ENCODE data around the gene TSPAN1.
"Not testable (repeated sequence)": the region's sequence is repeated elsewhere in the genome, so short reads cannot be mapped to it uniquely, and the experiment has no call there.

The TSPAN1 gene

GRCh38 chr1:46220808-46221207, 45.9 kb downstream of the TSPAN1 start:
- no peak for DNase-seq (ENCODE audit: extremely low read depth, low read depth)
- TF ChIP-seq CTCF (IDR thresholded peaks at IDR 0.05; ENCODE audit: low read depth, low read length, missing control alignments) = no peak
- H3K4me3 ChIP-seq (replicated peaks; ENCODE audit: low read depth, low read length) = no peak overlapping the region

GRCh38 chr1:46221749-46222148, 46.9 kb downstream of the TSPAN1 start:
- TF ChIP-seq CTCF (IDR thresholded peaks at IDR 0.05; ENCODE audit: low read depth, low read length, missing control alignments) = no peak
- no peak overlapping the region for H3K4me3 ChIP-seq (replicated peaks; ENCODE audit: low read depth, low read length)
- DNase-seq (ENCODE audit: extremely low read depth, low read depth) = no peak

GRCh38 chr1:46223055-46223454, 48.2 kb downstream of the TSPAN1 start:
- DNase-seq (ENCODE audit: extremely low read depth, low read depth); H3K4me3 ChIP-seq (replicated peaks; ENCODE audit: low read depth, low read length): not testable (repeated sequence)

- peak; percentile 97 for TF ChIP-seq CTCF (IDR thresholded peaks at IDR 0.05; ENCODE audit: low read depth, low read length, missing control alignments)
- no peak overlapping the region for H3K4me3 ChIP-seq (replicated peaks; ENCODE audit: low read depth, low read length)
- DNase-seq (ENCODE audit: extremely low read depth, low read depth) = peak; percentile 76
Measured at GRCh38 chr1:46223472-46223943, 48.6 kb downstream of the TSPAN1 start.

GRCh38 chr1:46224966-46225365, 50.1 kb downstream of the TSPAN1 start:
- DNase-seq (ENCODE audit: extremely low read depth, low read depth) = no peak
- H3K4me3 ChIP-seq (replicated peaks; ENCODE audit: low read depth, low read length) = no peak overlapping the region

DNA sequence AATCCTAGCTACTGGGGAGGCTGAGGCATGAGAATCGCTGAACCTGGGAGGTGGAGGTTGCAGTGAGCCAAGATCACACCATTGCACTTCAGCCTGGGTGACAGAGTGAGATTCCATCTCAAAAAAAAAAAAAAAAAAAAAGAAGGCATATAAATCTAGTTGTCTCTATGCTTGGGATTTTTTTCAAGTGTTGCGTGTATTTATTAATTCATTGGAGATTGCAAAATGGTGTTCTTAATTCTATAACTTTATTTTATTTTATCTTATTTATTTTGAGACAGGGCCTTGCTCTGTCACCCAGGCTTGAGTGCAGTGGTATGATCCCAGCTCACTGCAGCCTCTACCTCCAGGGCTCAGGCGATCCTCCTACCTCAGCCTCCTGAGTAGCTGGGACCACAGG, 56.3 kb downstream of the TSPAN1 start:
- H3K4me3 ChIP-seq (replicated peaks; ENCODE audit: low read depth, low read length); DNase-seq (ENCODE audit: extremely low read depth, low read depth): not testable (repeated sequence)

More at GRCh38 chr1:46224966-46225365, 50.1 kb downstream of the TSPAN1 start:
- TF ChIP-seq CTCF (IDR thresholded peaks at IDR 0.05; ENCODE audit: low read depth, low read length, missing control alignments) = no peak
